ENCODE data around the gene PROCA1. TPM values are rescaled to one million over a fixed set of nuclear protein-coding genes. Genes with fewer than 3 reads are reported as not detected.

Gene PROCA1
- total and polyA plus RNA-seq, 9 of the 15 experiments (the other 6 are each of a cell fraction or from before 2014, with no cell fraction given) = 0.78 to 16.2 (median 5.6) TPM

DNA sequence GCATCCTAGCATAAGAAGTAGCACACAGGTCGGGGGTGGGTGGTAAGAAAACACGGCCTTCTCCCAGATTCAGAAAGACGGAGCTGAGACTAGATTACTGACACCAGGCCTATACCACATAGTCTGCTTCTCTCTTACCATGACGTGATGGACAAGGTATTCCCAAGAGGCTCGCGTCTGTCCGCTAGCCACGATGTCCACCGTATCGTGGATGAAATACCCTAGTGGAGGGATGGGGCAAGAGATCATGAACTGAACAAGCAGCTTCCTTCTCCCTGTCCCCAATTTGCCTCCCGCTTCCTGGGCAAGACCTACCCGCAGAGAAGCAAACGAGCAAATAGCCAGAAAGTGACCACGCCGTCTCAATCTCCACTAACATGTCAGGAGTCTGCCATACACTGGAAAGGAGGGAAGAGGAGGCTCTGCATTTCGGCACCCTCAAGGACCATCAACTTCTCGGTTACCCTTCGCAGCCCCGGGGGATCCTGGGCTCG lies 13.5 kb upstream of the PROCA1 start (continued):
- no peak for TF ChIP-seq ZMIZ1 (IDR thresholded peaks at IDR 0.05; ENCODE audit: low read depth in 2 of 2, low read length in 2 of 2)
- TF ChIP-seq PTBP1 (IDR thresholded peaks at IDR 0.05; ENCODE audit: low read depth, low read length) = 0 out of 2 replicates have a peak, but pooled peaks have one; percentile 17
- no peak; the same call in 1 of the 2 replicates for TF ChIP-seq ZEB2 (IDR thresholded peaks at IDR 0.05)
- TF ChIP-seq CHD4 (IDR thresholded peaks at IDR 0.05; ENCODE audit: insufficient read depth, insufficient replicate concordance, low read depth, low read length, poor library complexity, severe bottlenecking) = no peak
- TF ChIP-seq ZNF23 (CRISPR knock-in tag; IDR thresholded peaks at IDR 0.05) = no peak
- no peak for TF ChIP-seq TRIM28 (IDR thresholded peaks at IDR 0.05)
- TF ChIP-seq ZNF263 (CRISPR knock-in tag; IDR thresholded peaks at IDR 0.05; ENCODE audit: borderline replicate concordance) = 0 out of 2 replicates have a peak, but pooled peaks have one; percentile 10
- TF ChIP-seq HIVEP1 (CRISPR knock-in tag; IDR thresholded peaks at IDR 0.05) = no peak
- TF ChIP-seq ZNF134 (CRISPR knock-in tag; conservative IDR thresholded peaks at IDR 0.05) = no peak
- TF ChIP-seq, protein P1, sequence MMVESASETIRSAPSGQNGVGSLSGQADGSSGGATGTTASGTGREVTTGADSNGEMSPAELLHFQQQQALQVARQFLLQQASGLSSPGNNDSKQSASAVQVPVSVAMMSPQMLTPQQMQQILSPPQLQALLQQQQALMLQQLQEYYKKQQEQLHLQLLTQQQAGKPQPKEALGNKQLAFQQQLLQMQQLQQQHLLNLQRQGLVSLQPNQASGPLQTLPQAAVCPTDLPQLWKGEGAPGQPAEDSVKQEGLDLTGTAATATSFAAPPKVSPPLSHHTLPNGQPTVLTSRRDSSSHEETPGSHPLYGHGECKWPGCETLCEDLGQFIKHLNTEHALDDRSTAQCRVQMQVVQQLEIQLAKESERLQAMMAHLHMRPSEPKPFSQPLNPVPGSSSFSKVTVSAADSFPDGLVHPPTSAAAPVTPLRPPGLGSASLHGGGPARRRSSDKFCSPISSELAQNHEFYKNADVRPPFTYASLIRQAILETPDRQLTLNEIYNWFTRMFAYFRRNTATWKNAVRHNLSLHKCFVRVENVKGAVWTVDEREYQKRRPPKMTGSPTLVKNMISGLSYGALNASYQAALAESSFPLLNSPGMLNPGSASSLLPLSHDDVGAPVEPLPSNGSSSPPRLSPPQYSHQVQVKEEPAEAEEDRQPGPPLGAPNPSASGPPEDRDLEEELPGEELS (CRISPR knock-in tag; IDR thresholded peaks at IDR 0.05; ENCODE audit: borderline replicate concordance) = peak; percentile 87; the same call in 1 of the 2 replicates
- 0 out of 2 replicates have a peak, but pooled peaks have one; percentile 59 for TF ChIP-seq ELF2 (CRISPR knock-in tag; IDR thresholded peaks at IDR 0.05)
- TF ChIP-seq BHLHE40 (IDR thresholded peaks at IDR 0.05; ENCODE audit: low read length) = no peak
- TF ChIP-seq DPF2 (IDR thresholded peaks at IDR 0.05) = 0 out of 2 replicates have a peak, but pooled peaks have one; percentile 21
- TF ChIP-seq TEAD1 (CRISPR knock-in tag; IDR thresholded peaks at IDR 0.05) = 0 out of 4 replicates have a peak, but pooled peaks of 1 of the 2 experiments have one; percentile 57
- no peak for TF ChIP-seq MXD1 (CRISPR knock-in tag; IDR thresholded peaks at IDR 0.05; ENCODE audit: borderline replicate concordance, poor library complexity, severe bottlenecking)
- TF ChIP-seq NBN (IDR thresholded peaks at IDR 0.05; ENCODE audit: low read depth) = no peak; the same call in 1 of the 2 replicates
- peak; percentile 21 for TF ChIP-seq ZBED1 (IDR thresholded peaks at IDR 0.05)
- no peak for TF ChIP-seq TAL1 (IDR thresholded peaks at IDR 0.05)
- TF ChIP-seq ZNF785 (CRISPR knock-in tag; IDR thresholded peaks at IDR 0.05) = no peak
